Measurements from ENCODE around the gene NT5C1A.

The NT5C1A gene

GRCh38 chr1:39713557-39713956 lies 41.6 kb upstream of the NT5C1A start:
- no peak overlapping the region for H2BK5ac ChIP-seq (ENCODE audit: low read depth, low read length, poor library complexity)
- no peak overlapping the region for H3K18ac ChIP-seq (ENCODE audit: low read length)
- no peaks in the 10 kb centered on the region for H3K79me2 ChIP-seq (ENCODE audit: control insufficient read depth, insufficient read depth, low read length, poor library complexity)
- H3K4me3 ChIP-seq (ENCODE audit: low read depth, low read length) = no peak overlapping the region
- no peak overlapping the region for H4K91ac ChIP-seq (ENCODE audit: low read depth, low read length)
- no peak overlapping the region for H3K27ac ChIP-seq (ENCODE audit: low read depth, low read length)
- no peak overlapping the region for H4K8ac ChIP-seq (ENCODE audit: low read depth, low read length)
- peaks cover 10% of the 10 kb centered on the region for H3K27me3 ChIP-seq (ENCODE audit: insufficient read depth, low read length)
- H3K9me3 ChIP-seq (ENCODE audit: insufficient read depth, low read depth, low read length) = no peaks in the 10 kb centered on the region
- H3K36me3 ChIP-seq (ENCODE audit: control insufficient read depth in 1 of 2, insufficient read depth in 2 of 2, low read length in 2 of 2) = no peaks in the 10 kb centered on the region
- WGBS (ENCODE audit: extremely low coverage, insufficient coverage, insufficient read length) = no CpG with 5 or more reads among the region's 5 CpGs
- no peak overlapping the region for H2AK5ac ChIP-seq (ENCODE audit: low read length)
- no peak overlapping the region for H4K12ac ChIP-seq (ENCODE audit: low read depth, low read length)
- H2BK12ac ChIP-seq (ENCODE audit: low read length) = no peak overlapping the region
- no peak overlapping the region for H3K9ac ChIP-seq (ENCODE audit: low read length)
- H3K4me2 ChIP-seq (ENCODE audit: low read length) = no peak overlapping the region
- no peak overlapping the region for H3K23ac ChIP-seq (ENCODE audit: low read length)
- H3K4me1 ChIP-seq (ENCODE audit: control insufficient read depth in 1 of 2, insufficient read depth in 2 of 2, low read length in 2 of 2) = peaks cover 0 to 5% of the 10 kb centered on the region in 2 experiments
- no peak overlapping the region for H3K4ac ChIP-seq (ENCODE audit: low read depth, low read length)
- no peak for DNase-seq
- no peak overlapping the region for H2BK120ac ChIP-seq (ENCODE audit: insufficient read depth, low read length, poor library complexity)
- H2AFZ ChIP-seq (ENCODE audit: insufficient read depth, low read length, poor library complexity) = no peak overlapping the region
- no peaks in the 10 kb centered on the region for H3K79me1 ChIP-seq (ENCODE audit: low read length)
- no peak overlapping the region for H3K14ac ChIP-seq (ENCODE audit: low read length)

- H3K18ac ChIP-seq (ENCODE audit: low read length) = no peak overlapping the region
- WGBS (ENCODE audit: extremely low coverage, insufficient coverage, insufficient read length) = no CpG with 5 or more reads among the region's 6 CpGs
- H3K4me2 ChIP-seq (ENCODE audit: low read length) = no peak overlapping the region
- H4K12ac ChIP-seq (ENCODE audit: low read depth, low read length) = no peak overlapping the region
- no peak overlapping the region for H3K14ac ChIP-seq (ENCODE audit: low read length)
- no peaks in the 10 kb centered on the region for H3K9me3 ChIP-seq (ENCODE audit: insufficient read depth, low read depth, low read length)
- no peak overlapping the region for H2AFZ ChIP-seq (ENCODE audit: insufficient read depth, low read length, poor library complexity)
- H4K8ac ChIP-seq (ENCODE audit: low read depth, low read length) = no peak overlapping the region
- H2BK5ac ChIP-seq (ENCODE audit: low read depth, low read length, poor library complexity) = no peak overlapping the region
- no peaks in the 10 kb centered on the region for H3K79me2 ChIP-seq (ENCODE audit: control insufficient read depth, insufficient read depth, low read length, poor library complexity)
- H3K79me1 ChIP-seq (ENCODE audit: low read length) = no peaks in the 10 kb centered on the region
- H3K27ac ChIP-seq (ENCODE audit: low read depth, low read length) = no peak overlapping the region
- no peak overlapping the region for H3K23ac ChIP-seq (ENCODE audit: low read length)
- no peak overlapping the region for H2BK120ac ChIP-seq (ENCODE audit: insufficient read depth, low read length, poor library complexity)
- H2BK12ac ChIP-seq (ENCODE audit: low read length) = no peak overlapping the region
- H2AK5ac ChIP-seq (ENCODE audit: low read length) = no peak overlapping the region
- no peaks in the 10 kb centered on the region for H3K36me3 ChIP-seq (ENCODE audit: control insufficient read depth in 1 of 2, insufficient read depth in 2 of 2, low read length in 2 of 2)
- H3K27me3 ChIP-seq (ENCODE audit: insufficient read depth, low read length) = peaks cover 5% of the 10 kb centered on the region
- no peak for DNase-seq
- H3K9ac ChIP-seq (ENCODE audit: low read length) = no peak overlapping the region
- H3K4ac ChIP-seq (ENCODE audit: low read depth, low read length) = no peak overlapping the region
- no peak overlapping the region for H4K91ac ChIP-seq (ENCODE audit: low read depth, low read length)
- H3K4me1 ChIP-seq (ENCODE audit: control insufficient read depth in 1 of 2, insufficient read depth in 2 of 2, low read length in 2 of 2) = peaks cover 0 to 5% of the 10 kb centered on the region in 2 experiments
- no peak overlapping the region for H3K4me3 ChIP-seq (ENCODE audit: low read depth, low read length)
Observed at GRCh38 chr1:39711966-39712340, 40.0 kb upstream of the NT5C1A start.

- no CpG with 5 or more reads among the region's 12 CpGs for WGBS (ENCODE audit: extremely low coverage, insufficient coverage, insufficient read length)
- Histone ChIP-seq H2BK12ac (ENCODE audit: low read length) (no peak overlapping the region), H3K4me3 (ENCODE audit: low read depth, low read length) (no peak overlapping the region), H2AK5ac (ENCODE audit: low read length) (no peak overlapping the region), H3K23ac (ENCODE audit: low read length) (no peak overlapping the region), H3K27me3 (ENCODE audit: insufficient read depth, low read length) (peaks cover 5% of the 10 kb centered on the region), H3K9ac (ENCODE audit: low read length) (no peak overlapping the region), H2AFZ (ENCODE audit: insufficient read depth, low read length, poor library complexity) (no peak overlapping the region), H3K79me1 (ENCODE audit: low read length) (no peaks in the 10 kb centered on the region), H2BK5ac (ENCODE audit: low read depth, low read length, poor library complexity) (no peak overlapping the region), H3K27ac (ENCODE audit: low read depth, low read length) (no peak overlapping the region), H3K14ac (ENCODE audit: low read length) (no peak overlapping the region), H3K18ac (ENCODE audit: low read length) (no peak overlapping the region), H4K8ac (ENCODE audit: low read depth, low read length) (no peak overlapping the region), H3K4ac (ENCODE audit: low read depth, low read length) (no peak overlapping the region), H3K79me2 (ENCODE audit: control insufficient read depth, insufficient read depth, low read length, poor library complexity) (no peaks in the 10 kb centered on the region), H3K36me3 (ENCODE audit: control insufficient read depth in 1 of 2, insufficient read depth in 2 of 2, low read length in 2 of 2) (no peaks in the 10 kb centered on the region), H4K91ac (ENCODE audit: low read depth, low read length) (no peak overlapping the region), H4K12ac (ENCODE audit: low read depth, low read length) (no peak overlapping the region), H2BK120ac (ENCODE audit: insufficient read depth, low read length, poor library complexity) (no peak overlapping the region), H3K4me2 (ENCODE audit: low read length) (no peak overlapping the region), H3K9me3 (ENCODE audit: insufficient read depth, low read depth, low read length) (no peaks in the 10 kb centered on the region), H3K4me1 (ENCODE audit: control insufficient read depth in 1 of 2, insufficient read depth in 2 of 2, low read length in 2 of 2) (peaks cover 0 to 5% of the 10 kb centered on the region in 2 experiments)
- DNase-seq = peak in 1 of 2 donors; percentile 17
Observed at GRCh38 chr1:39711104-39711965, 39.4 kb upstream of the NT5C1A start.

- no peaks in the 10 kb centered on the region for H3K36me3 ChIP-seq (ENCODE audit: control insufficient read depth in 1 of 2, insufficient read depth in 2 of 2, low read length in 2 of 2)
- no peak overlapping the region for H3K27ac ChIP-seq (ENCODE audit: low read depth, low read length)
- no peaks in the 10 kb centered on the region for H3K79me2 ChIP-seq (ENCODE audit: control insufficient read depth, insufficient read depth, low read length, poor library complexity)
- H3K4me3 ChIP-seq (ENCODE audit: low read depth, low read length) = no peak overlapping the region
- no peaks in the 10 kb centered on the region for H3K79me1 ChIP-seq (ENCODE audit: low read length)
- H4K12ac ChIP-seq (ENCODE audit: low read depth, low read length) = no peak overlapping the region
- no CpG with 5 or more reads among the region's 4 CpGs for WGBS (ENCODE audit: extremely low coverage, insufficient coverage, insufficient read length)
- H3K9ac ChIP-seq (ENCODE audit: low read length) = no peak overlapping the region
- H3K4me1 ChIP-seq (ENCODE audit: control insufficient read depth in 1 of 2, insufficient read depth in 2 of 2, low read length in 2 of 2) = peaks cover 0 to 5% of the 10 kb centered on the region in 2 experiments
- no peak overlapping the region for H3K4me2 ChIP-seq (ENCODE audit: low read length)
- no peak overlapping the region for H3K18ac ChIP-seq (ENCODE audit: low read length)
- no peak overlapping the region for H2AK5ac ChIP-seq (ENCODE audit: low read length)
- H4K8ac ChIP-seq (ENCODE audit: low read depth, low read length) = no peak overlapping the region
- no peak for DNase-seq
- no peaks in the 10 kb centered on the region for H3K9me3 ChIP-seq (ENCODE audit: insufficient read depth, low read depth, low read length)
- no peak overlapping the region for H3K4ac ChIP-seq (ENCODE audit: low read depth, low read length)
- no peak overlapping the region for H2AFZ ChIP-seq (ENCODE audit: insufficient read depth, low read length, poor library complexity)
- no peak overlapping the region for H2BK5ac ChIP-seq (ENCODE audit: low read depth, low read length, poor library complexity)
- H4K91ac ChIP-seq (ENCODE audit: low read depth, low read length) = no peak overlapping the region
- no peak overlapping the region for H3K23ac ChIP-seq (ENCODE audit: low read length)
- H3K27me3 ChIP-seq (ENCODE audit: insufficient read depth, low read length) = peaks cover 4% of the 10 kb centered on the region
- H3K14ac ChIP-seq (ENCODE audit: low read length) = no peak overlapping the region
- H2BK12ac ChIP-seq (ENCODE audit: low read length) = no peak overlapping the region
- H2BK120ac ChIP-seq (ENCODE audit: insufficient read depth, low read length, poor library complexity) = no peak overlapping the region
Observed at GRCh38 chr1:39707506-39707905, 35.6 kb upstream of the NT5C1A start.
